ENCODE measurements around the gene AJAP1. TPM values are rescaled to one million over a fixed set of nuclear protein-coding genes. Genes with fewer than 3 reads are reported as not detected.
"Not testable (repeated sequence)": the region's sequence is repeated elsewhere in the genome, so short reads cannot be mapped to it uniquely, and the experiment has no call there.

The AJAP1 gene
- total and polyA plus RNA-seq, 2 of the 8 experiments (the other 6 are each of a cell fraction or from before 2014, with no cell fraction given), result 1.9 to 6.2 TPM

GRCh38 chr1:4666683-4667082 lies 12.3 kb downstream of the AJAP1 start:
- H4K5ac ChIP-seq (ENCODE audit: insufficient read length, low read depth, low read length); H3K14ac ChIP-seq (ENCODE audit: insufficient read length); H2BK12ac ChIP-seq (ENCODE audit: low read depth, low read length); H3K18ac ChIP-seq (ENCODE audit: extremely low read depth, low read length); H3K4me1 ChIP-seq (replicated peaks in 1 of 4; ENCODE audit: control insufficient read depth in 3 of 4, insufficient read depth in 4 of 4, low read length in 3 of 4); H2BK15ac ChIP-seq (ENCODE audit: low read length); H3K9ac ChIP-seq (replicated peaks in 1 of 4; ENCODE audit: extremely low read depth in 1 of 4, low read depth in 3 of 4, low read length in 3 of 4); H2AFZ ChIP-seq (ENCODE audit: low read length); H3K36me3 ChIP-seq (ENCODE audit: control insufficient read depth in 2 of 4, insufficient read depth in 4 of 4, low read length in 3 of 4); H3K56ac ChIP-seq (replicated peaks; ENCODE audit: insufficient read length, low read depth, low read length); H2AK5ac ChIP-seq (ENCODE audit: low read depth, low read length); H3K27ac ChIP-seq (ENCODE audit: low read depth, low read length); H3K79me1 ChIP-seq (ENCODE audit: low read depth, low read length); POLR2A ChIA-PET (ENCODE audit: partially characterized antibody); H4K20me1 ChIP-seq (replicated peaks in 1 of 2; ENCODE audit: control insufficient read depth in 1 of 2, insufficient read depth in 2 of 2, low read length in 2 of 2); H2BK5ac ChIP-seq (ENCODE audit: low read depth, low read length); FAIRE-seq; DNase-seq (ENCODE audit: low read depth in 1 of 2, low spot score in 2 of 2); H4K8ac ChIP-seq (ENCODE audit: extremely low read depth, insufficient read depth, low read length); H3K4me2 ChIP-seq (ENCODE audit: insufficient read depth in 1 of 2, low read depth in 2 of 2, low read length in 2 of 2); H3K79me2 ChIP-seq (ENCODE audit: control insufficient read depth in 1 of 2, insufficient read depth in 2 of 2, low read length in 2 of 2); H3K27me3 ChIP-seq (replicated peaks in 1 of 4; ENCODE audit: control insufficient read depth in 3 of 4, extremely low read depth in 1 of 4, insufficient read depth in 3 of 4, low read length in 3 of 4); H3K23me2 ChIP-seq (ENCODE audit: low read depth, low read length); H3K4ac ChIP-seq (replicated peaks; ENCODE audit: insufficient read length, low read depth, low read length); H3K23ac ChIP-seq (ENCODE audit: insufficient read length); H3K4me3 ChIP-seq (ENCODE audit: extremely low read depth in 1 of 4, insufficient read depth in 2 of 4, low read depth in 3 of 4, low read length in 4 of 4); H2BK20ac ChIP-seq (ENCODE audit: low read length); H2BK120ac ChIP-seq (replicated peaks; ENCODE audit: low read depth, low read length); H4K91ac ChIP-seq (replicated peaks; ENCODE audit: insufficient read length, low read length): not testable (repeated sequence)
- WGBS, 2 experiments (ENCODE audit: extremely low coverage in 1 of 2, insufficient coverage in 1 of 2, insufficient read length in 1 of 2, insufficient replicate concordance in 2 of 2, low coverage in 1 of 2, low lambda C conversion rate in 2 of 2, missing lambda C conversion rate in 1 of 2), result 89% methylated on average over 14 of the region's 19 CpGs; no CpG with 5 or more reads in 1 of the 2 experiments
- peaks cover 11 to 20% of the 10 kb centered on the region in 2 experiments for H3K9me3 ChIP-seq (ENCODE audit: insufficient read depth in 2 of 2, low read depth in 1 of 2, low read length in 1 of 2)
- CTCF ChIA-PET (ENCODE audit: partially characterized antibody), result interaction anchor here (1.1 to 1.4 kb wide), 2 partner anchors 10 to 15 kb away, joined by 3 to 11 read pairs; no protein-coding TSS in a partner anchor

All from H1 (cell line).